Measurements from ENCODE around the gene ZMYND11.

DNA sequence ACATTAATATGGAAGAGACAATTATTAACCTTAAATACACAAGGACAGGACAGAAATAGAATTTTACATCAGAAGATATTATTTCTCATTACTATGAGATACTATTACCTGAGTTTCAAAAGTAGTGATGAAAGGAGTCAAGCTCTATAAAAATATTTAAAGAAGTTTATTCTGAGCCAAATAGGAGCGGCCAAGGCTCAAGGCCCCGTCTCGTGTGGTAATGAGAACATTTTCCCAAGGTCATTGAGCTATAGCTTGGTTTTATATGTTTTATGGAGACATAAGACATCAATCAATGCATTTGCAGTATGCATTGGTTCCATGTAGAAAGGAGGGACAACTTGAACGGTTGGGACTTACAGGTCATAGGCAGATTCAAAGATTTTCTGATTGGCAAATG, 29.4 kb upstream of the ZMYND11 start:
- TF ChIP-seq ELF4 (IDR thresholded peaks at IDR 0.05) = no peak
- TF ChIP-seq ARNT (IDR thresholded peaks at IDR 0.05) = no peak
- no peak for TF ChIP-seq SUZ12 (IDR thresholded peaks at IDR 0.05)
- no peak for TF ChIP-seq NFRKB (IDR thresholded peaks at IDR 0.05)
- no peak for TF ChIP-seq FOXK2 (IDR thresholded peaks at IDR 0.05)
- TF ChIP-seq CTBP1 (IDR thresholded peaks at IDR 0.05; ENCODE audit: borderline replicate concordance) = no peak
- TF ChIP-seq FOXM1 (IDR thresholded peaks at IDR 0.05; ENCODE audit: borderline replicate concordance) = no peak
- TF ChIP-seq LEF1 (IDR thresholded peaks at IDR 0.05; ENCODE audit: borderline replicate concordance) = no peak
- no peak for TF ChIP-seq L3MBTL2 (conservative IDR thresholded peaks at IDR 0.05)
- TF ChIP-seq ZNF384 (IDR thresholded peaks at IDR 0.05) = no peak
- TF ChIP-seq, protein P1, sequence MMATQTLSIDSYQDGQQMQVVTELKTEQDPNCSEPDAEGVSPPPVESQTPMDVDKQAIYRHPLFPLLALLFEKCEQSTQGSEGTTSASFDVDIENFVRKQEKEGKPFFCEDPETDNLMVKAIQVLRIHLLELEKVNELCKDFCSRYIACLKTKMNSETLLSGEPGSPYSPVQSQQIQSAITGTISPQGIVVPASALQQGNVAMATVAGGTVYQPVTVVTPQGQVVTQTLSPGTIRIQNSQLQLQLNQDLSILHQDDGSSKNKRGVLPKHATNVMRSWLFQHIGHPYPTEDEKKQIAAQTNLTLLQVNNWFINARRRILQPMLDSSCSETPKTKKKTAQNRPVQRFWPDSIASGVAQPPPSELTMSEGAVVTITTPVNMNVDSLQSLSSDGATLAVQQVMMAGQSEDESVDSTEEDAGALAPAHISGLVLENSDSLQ (IDR thresholded peaks at IDR 0.05) = no peak
- TF ChIP-seq BHLHE40 (IDR thresholded peaks at IDR 0.05; ENCODE audit: borderline replicate concordance) = no peak
- no peak for TF ChIP-seq FOXA1 (IDR thresholded peaks at IDR 0.05)
- TF ChIP-seq SP1 (IDR thresholded peaks at IDR 0.05) = no peak

All from HEK293T (cell line).